HG03342 (cell line): Measurements from ENCODE around the gene PGGT1B.
A peak's percentile ranks its signal among the peaks of the same experiment; 100 is the strongest.

ENCODE experiments used
- ATAC-seq: cut with Tn5 transposase; IDR thresholded peaks from one replicate; pipeline ENCODE4 v1.9.1; 2021; ENCODE audit warnings: mild to moderate bottlenecking, moderate library complexity; ENCODE audit not compliant: unreplicated experiment

Gene PGGT1B

DNA sequence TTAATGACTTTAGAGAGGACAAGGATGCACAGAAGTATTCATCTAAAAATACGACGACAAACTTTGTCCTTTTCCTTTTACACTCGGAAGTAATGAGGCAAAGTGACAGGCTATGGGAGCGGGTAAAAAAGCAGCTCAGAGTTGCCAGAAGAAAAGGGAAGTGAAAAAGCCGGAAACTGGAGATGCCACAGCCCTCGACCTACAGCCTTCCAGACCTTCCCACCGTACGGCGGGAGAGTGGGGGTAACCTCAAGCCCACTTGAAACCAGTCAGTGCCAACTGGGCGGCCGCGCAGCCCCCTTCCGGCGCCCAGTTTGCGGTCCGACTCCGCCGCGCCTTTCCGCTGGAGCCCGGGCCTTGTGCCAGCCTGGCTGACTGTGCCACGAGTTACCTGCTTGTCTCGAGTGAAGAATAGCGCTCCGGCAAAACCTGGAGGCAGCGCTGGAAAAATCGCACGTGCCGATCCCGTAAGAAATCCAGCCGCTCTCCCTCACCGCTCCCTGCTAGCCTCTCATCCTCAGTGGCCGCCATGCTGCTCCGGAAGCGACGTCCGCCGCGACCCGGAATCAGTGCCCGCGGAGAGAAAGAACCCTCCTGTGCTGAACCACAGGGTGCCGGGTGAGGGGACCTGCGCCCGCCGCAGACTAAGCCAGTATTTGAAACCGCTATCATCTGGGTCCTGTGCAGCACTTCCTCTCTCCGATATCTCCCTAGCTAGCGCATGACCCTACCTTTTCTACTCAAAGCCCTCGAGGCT is at the start of gene PGGT1B:
Gene PGGT1B, minus strand, starts transcription at position 557 of the 757 bp plus-strand sequence. Its CDS starts 26 bp downstream, at position 531.
- peak; percentile 88 for ATAC-seq

DNA sequence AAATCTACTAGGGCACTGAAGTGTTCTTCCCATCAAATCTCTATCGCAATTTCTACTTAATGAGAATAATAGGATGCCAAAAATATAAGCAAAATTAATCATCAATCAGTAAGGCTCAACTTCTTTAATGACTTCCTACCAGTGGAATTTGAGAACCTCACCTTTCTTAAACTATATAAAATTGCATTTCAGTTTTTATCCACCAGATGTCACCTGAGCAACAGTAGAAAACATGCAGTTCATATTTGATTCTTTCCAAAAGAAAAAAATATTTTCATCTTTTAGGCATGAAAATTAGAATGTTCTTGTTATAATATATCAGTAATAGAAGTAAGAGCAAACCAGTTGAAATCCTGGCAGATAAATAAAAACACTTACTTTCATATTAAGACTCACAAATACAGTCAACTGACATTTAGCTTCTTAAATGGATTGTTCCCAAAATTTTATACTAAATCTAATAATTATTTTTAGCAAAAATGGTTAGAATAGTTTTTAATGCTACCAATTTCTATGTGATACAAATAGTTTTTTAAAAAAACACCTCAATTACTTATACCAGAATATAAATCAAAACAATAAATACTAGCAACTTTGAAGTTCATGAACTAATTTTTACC is 47.2 kb upstream of the PGGT1B start:
- no peak for ATAC-seq

DNA sequence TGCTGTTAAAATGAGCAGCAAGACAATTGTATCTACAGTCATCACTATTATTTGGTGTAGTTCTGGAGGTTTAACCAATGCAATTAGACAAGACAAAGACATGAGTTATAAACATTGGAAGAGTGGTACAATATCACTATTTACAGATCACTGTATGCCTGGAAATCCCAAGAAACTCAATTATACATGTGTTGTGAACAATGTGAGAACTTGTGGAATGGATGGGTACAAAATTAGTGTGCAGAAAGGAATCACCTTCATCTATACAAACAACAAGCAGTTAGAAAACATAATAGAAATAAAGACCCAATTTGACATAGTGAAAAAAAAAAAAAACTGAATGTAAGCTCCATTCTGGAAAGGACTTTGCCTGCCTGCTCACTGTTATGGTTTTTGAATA is 46.1 kb upstream of the PGGT1B start:
- no peak for ATAC-seq

DNA sequence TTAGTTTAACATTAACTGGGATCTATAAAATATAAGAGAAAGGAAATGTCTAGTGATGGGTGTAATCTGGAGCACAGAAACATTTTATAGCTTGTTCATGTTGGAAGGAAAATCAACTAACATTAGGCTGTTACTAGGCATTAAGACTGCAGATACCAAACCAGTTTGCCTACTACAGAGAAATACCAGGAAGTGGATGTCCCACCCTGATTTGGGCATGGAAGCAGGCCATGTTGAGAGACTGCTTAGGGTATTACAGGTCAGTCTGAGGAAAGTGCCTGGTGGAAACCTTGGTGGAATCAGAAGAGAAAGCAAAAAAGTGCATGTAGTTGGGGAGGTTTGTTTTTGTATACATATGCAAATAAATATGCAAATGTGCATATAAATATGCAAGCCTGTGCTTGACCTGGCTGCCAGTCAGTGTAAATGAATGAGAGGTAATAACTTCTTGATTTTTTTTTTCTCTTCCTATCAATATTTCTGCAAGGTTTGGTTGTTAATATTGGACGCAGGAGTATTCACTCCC is 43.4 kb upstream of the PGGT1B start:
- peak; percentile 65 for ATAC-seq

DNA sequence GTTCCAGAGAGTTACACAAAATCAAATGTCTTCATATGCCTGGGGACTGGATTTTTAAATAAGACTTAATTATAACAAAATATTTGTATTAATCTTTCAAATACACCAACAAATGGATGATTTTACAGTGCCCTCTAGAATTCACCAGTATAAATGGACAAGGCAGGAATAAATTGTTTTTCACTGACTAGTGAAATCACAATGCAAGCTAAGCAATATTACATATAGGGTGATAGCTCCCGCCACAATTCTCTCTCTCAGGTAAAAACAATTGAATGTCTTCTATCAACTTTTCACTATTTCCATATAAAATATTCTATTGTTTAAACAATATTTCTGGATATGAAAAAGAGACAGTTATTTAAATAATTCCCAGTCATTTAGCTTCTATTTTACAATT is 41.8 kb upstream of the PGGT1B start:
- ATAC-seq: no peak

DNA sequence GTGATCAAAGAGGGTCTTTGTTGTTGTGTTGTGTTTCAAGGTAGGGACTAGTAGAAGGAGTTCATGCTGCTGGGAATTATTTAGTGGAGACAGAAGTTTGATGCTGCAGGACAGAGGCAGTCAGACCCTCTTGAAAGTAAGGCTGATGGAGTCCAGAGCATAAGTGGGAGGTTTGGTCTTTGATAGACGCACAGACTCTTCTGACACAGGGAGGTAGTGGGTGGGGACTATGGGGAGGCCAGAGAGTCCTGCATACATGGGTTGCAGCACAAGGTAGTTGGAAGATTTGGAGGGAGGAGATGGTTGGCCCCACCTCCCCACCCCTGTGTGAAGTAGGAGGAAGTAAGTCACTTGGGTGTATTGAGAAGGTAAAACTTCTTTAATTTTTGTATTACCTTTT is 36.1 kb upstream of the PGGT1B start:
- ATAC-seq: no peak

DNA sequence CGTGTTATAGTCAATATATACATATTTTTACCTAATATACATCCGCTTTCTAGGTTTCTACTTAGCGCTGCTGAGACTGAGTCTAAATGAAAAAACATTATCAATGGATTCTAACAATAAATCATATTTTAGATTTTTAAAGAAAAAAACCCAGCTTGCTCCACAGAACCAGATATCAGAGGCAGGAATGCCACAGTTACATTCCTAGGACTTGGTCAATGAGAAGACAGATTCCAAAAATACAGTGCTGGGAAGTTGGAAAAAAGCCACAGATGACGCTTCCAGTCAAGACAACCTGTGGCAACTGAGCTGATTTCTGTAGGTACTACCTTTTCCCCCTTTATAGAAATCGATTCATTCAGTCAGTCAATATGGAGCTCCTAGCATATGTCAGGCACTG is 34.4 kb upstream of the PGGT1B start:
- no peak for ATAC-seq

DNA sequence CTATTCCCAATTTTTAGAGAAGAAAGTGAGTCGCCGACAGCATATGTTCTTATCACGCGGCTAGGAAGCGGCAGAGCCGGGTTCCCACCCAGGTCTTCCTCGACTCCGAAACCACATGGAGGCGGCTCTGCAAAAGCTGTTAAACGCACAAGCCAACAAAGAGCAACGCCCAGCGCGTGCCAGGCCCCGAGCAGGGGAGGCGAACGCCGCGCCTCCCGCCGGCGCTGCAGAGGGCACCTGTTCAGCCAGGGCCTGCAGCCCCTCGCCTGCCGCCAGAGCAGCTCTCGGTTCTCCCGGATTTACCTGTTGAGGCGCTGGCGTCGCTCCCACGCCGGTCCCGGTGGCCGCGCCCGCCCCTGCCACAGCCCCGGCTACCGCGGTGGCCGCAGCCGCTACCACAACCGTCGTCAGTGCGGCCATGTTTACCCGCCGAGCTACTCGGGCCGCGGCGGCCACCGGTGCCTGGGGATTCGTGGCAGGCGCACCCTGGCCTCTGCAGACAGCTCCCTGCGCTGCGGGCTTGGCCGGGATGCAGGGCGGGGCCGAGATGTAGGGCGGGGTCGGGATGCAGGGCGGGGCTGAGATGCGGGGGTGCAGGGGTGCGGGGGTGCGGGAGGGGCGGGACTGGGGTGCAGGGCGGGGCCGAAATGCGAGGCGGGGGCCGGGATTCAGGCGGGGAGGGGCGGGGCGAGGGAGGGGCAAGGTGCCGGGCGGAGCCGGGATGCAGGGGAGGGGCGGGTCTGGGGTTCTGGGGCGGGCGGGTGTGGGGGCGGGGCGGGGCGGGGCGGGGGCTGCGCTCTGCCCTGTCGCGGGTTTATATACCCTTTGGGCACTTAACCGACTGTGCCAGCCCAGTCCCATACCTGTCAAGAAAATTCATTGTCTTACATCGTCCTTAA is 33.7 kb upstream of the PGGT1B start, which contains the start of gene CCDC112:
Gene CCDC112, minus strand, starts transcription at position 531 of the 899 bp plus-strand sequence. Its CDS starts 111 bp downstream, at position 420.
- peak; percentile 81 for ATAC-seq

DNA sequence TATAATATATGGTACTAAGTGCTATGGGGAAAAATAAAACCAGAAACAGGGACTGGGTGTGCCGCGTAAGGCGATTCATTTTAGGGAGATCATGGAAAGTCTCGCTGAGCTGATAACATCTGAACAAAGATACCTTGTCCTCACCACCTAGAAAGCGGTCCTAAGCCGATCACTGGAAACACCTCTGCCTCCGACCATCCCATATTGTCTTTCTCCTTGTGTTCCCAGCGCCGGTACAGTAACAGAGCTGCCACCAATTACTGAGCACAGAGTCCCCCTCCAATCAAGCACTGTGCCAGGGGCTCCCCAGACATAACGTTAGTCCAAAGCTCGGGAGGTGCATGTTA is 33.1 kb upstream of the PGGT1B start:
- no peak for ATAC-seq

DNA sequence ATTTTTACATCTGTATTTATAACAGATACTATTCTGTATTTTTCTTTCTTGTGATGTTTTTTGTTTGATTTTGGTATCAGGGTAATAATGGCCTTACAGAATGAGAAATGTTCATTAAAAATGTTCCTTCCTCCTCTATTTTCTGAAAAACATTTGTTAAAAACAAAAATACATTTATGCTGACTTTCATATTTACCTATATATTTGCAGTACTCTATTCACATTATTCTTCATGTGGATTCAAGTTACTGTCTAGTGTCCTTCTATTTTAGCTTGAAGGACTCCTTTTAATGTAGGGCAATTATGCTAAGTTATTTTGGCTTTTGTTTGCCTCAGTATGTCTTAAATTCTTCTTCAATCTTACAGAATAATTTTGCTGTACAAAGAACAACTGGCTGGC is 28.7 kb upstream of the PGGT1B start:
- no peak for ATAC-seq

DNA sequence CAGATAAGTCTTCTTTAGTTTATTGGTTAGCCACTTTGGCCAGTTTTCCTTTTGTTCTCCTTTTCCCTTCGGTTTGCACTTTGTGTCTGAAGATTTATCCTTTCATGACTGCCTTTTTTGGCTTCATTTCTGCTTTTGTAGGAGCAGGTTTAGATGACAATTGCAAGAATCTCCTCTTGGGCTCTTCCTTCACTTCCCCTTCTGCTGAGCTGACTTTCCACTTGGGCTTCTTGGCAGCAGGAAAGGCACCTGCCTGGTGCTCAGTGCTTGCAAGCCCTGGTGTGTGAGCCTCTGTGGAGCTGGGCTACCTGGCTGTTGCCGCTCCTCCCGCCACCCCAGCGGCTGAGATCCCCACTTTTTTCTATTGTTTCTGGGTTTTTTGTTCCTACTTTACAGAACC is 26.4 kb upstream of the PGGT1B start:
- ATAC-seq: no peak

DNA sequence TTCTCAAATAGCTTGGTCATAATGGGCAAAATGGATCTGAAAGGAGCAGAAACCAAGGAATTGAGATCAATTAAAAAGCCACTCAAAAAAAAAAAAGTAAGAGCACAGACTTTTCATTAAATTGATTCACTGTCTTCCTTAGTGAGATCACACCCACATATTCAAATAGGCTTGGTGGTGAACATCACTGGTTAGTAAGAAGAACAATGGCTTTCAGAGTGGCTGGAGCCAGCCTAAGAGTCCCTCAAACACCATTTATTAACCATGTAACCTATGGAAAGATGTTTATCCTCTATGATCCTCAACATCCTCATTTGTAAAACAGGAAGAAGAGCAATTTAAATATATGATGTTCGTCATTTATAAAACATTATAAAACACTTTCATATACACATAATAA is 21.3 kb upstream of the PGGT1B start:
- no peak for ATAC-seq

DNA sequence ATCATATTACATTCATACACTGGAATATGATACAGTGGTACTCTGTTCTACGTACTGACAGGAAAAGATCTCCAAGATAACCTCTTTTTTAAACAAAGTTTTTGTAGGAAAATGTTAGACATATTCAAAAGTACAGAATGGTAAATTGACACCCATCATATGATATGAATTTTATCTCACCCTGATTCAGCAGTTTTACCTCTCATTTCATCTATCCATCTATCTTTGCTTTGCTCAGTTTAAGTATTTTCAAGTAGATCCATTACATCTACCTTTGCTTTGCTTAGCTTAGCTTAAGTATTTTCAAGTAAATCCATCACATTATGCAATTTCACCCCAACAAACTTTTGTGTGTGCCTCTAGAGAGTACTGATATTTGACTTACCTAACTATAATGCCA is 19.5 kb upstream of the PGGT1B start:
- no peak for ATAC-seq

DNA sequence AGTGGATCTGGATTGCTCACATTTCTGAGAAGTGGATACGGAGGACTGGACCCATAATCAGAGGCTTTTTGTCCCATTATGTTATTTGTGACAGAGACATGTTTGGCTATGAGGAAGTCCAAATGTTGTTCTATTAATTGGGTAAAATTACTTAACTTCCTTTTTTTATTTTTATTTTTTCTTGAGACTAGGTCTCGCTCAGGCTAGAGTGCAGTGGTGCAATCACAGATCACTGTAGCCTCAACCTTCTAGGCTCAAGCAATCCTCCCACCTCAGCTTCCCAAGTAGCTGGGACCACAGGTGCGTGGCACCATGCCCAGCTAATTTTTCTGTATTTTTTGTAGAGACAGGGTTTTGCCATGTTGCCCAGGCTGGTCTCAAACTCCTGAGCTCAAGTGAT is 11.9 kb upstream of the PGGT1B start:
- no peak for ATAC-seq

DNA sequence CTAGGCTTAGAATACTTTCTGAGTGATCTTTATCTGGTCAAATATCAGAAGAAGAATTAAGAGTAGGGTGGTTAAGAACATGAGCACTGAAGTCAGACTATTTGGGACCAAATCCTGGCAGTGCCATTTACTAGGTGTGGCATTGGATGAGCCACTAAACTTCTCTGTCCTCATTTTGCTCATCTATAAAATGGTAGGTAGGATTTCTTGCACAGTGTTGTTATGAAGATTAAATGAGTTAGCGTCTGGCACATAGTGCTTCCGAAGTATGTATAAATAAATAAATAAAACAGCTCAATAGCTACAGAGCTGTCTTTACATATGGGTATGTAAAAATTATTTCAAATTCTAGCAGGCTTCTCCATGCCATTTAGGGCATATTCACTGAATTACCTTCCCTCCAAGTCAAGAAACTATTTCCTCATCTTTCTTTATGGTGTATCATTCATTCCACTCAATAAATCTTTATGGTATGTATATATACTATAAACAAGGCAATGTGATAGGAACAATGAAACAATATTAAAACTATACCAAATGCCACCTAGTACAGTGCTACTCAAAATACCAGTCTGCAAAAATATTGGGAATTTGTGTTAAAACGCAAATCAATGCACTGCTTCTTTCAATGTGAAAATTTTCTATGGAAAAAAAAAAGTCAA is 9.8 kb upstream of the PGGT1B start:
- no peak for ATAC-seq

DNA sequence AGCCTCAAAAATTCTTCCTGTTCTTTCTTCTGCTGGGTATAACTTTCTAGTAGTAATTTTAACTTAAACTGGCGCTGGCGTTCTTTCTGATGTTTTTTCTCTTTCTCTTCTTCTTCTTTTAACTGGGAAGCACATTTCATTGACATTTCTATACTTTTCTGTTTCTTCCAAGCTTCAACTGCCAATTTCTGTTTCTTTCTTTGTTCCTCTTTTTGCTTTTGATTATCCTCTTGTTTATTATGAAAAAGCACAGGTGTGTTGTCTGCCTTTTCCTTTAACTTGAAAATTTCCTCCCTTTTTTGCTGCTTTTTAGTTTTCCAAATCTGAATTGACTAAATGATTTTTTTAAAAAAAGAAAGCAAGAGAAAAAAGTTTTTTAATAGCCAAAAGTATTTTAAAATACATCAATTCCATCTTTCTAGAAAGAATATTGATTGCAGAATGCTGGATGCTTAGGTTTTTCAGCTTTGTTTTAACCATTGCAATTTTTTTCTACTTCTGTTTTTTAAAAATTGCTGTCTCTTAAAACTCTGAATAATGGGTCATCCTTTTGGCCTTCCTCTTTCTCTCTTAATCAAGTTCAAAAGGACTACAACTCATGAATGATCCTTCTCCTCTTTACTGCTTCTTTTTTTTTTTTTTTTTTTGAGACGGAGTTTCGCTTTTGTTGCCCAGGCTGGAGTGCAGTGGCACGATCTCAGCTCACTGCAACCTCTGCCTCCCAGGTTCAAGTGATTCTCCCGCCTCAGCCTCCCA is 8.8 kb upstream of the PGGT1B start:
- no peak for ATAC-seq

DNA sequence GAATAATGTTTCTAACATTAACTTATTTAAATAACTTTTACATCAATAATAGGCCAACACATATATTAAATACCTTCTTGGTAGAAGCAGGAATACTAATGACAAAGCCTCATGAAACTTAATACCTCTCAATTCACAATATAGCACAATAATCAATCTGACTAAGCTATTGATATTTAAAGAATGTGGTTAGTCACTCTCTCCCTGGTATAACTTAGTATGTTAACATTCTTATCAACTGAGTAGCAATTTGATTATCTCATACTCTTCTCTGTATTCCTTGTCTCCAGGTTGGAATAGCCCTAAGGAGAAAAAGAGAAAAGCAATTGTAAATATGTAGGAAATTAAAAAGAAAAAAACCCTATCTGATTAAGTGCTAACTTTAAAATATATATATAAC is 4.9 kb upstream of the PGGT1B start:
- no peak for ATAC-seq

DNA sequence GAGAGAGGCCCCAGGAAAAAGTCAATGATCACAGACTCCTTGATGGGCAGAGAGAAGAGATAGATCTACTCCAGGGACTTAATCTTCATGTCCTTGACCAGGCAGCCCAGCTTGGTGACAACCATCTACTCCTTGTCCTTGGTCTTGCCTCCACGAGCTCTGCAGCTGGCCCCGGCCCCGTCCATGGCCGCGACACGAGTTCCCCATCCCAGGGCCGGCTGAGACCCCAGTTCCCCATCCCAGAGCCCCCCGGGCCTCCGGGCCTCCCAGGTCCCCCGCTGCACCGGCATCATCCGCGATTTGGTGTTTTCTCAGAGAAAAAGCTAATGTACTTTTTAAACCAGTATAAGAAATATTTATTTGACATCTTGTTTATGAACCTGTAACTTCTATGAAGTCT is 2.5 kb upstream of the PGGT1B start:
- ATAC-seq: no peak

DNA sequence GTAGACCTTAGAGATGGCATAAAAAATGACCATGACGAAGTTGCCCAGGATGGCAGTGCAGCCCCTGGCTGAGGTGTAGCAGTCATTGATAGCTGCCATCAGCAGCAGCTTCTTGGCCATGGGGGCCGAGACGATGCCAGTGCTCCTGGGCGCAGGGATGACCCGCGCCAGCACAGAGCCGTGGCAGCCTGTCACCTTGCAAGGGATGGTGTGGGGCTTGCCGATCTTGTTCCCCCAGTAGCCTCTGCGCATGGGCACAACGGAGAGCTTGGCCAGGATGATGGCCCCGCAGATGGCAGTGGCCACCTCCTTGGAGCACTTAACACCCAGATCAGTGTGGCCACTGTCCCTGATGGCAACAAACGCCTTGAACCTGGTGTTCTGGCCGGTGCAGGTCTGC is 2.1 kb upstream of the PGGT1B start:
- no peak for ATAC-seq

DNA sequence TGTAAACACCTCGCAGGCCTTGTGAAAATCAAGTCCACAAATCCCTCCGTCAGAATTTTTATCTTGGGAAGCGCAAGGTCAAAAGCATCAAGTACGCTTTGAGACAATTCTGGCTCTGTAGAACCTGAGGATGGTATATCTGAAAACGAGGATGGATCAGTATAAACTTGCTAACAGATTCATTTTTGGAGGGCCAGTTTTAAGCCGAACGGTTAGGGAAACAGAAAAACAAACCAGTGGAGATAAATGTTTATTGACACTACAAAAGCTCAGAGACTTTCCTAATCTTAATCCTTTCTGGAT is 352 bp upstream of the PGGT1B start:
- no peak for ATAC-seq

DNA sequence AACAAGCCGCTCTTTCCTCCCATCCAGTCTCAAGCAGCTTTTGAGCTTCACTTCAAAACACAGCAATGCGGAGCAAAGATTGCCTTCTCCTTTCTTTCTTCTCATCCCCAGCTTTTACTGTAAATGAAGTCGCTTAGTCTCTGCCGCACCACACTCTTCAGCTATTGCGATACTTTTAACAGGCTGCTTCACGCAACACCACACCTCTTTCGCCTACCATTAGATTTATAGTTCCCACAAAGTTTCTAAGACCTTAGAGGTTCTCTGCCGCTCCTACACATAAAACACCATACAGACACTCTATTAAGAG is 711 bp downstream of the PGGT1B start:
- ATAC-seq: peak; percentile 61
